Stimulated activated CD8-positive, alpha-beta memory T cell treated with anti-CD3 and anti-CD28 coated beads, Interleukin-12 subunit alpha, Interleukin-12 subunit beta, amount 100 ng/mL, for 24 hours (primary cell): ENCODE data around the gene RAB40C.
A peak's percentile ranks its signal among the peaks of the same experiment; 100 is the strongest.

Experiments
- DNase-seq: peaks from one replicate; pipeline ENCODE4 v3.0.0-alpha.2; 2020; ENCODE audit errors: extremely low read depth

Gene RAB40C

DNA sequence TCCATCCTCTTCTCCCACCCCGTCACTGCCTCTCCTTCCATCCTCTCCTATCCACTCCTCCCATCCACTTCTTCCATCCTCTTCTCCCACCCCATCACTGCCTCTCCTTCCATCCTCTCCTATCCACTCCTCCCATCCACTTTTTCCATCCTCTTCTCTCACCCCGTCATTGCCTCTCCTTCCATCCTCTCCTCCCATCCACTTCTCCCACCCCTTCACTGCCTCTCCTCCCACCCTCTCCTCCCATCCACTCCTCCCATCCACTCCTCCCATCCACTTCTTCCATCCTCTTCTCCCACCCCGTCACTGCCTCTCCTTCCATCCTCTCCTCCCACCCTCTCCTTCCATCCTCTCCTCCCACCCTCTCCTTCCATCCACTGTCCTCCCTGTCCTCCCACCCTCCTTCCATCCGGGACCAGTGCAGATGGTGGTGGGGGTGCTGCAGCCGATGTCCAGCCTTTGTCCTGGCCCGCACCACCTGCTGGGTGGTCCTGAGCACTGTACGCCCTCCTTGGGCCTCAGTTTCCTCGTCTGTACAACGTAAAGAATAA is 42.0 kb downstream of the RAB40C start:
- no peak for DNase-seq

DNA sequence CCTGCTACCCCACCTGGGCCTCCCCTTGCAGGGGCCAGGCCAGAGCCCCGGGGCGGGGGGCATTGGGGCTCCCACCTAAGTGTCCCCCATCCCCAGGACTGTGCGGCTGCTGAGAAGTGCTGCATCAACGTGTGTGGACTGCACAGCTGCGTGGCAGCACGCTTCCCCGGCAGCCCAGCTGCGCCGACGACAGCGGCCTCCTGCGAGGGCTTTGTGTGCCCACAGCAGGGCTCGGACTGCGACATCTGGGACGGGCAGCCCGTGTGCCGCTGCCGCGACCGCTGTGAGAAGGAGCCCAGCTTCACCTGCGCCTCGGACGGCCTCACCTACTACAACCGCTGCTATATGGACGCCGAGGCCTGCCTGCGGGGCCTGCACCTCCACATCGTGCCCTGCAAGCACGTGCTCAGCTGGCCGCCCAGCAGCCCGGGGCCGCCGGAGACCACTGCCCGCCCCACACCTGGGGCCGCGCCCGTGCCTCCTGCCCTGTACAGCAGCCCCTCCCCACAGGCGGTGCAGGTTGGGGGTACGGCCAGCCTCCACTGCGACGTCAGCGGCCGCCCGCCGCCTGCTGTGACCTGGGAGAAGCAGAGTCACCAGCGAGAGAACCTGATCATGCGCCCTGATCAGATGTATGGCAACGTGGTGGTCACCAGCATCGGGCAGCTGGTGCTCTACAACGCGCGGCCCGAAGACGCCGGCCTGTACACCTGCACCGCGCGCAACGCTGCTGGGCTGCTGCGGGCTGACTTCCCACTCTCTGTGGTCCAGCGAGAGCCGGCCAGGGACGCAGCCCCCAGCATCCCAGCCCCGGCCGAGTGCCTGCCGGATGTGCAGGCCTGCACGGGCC is 42.8 kb downstream of the RAB40C start:
- DNase-seq: no peak

DNA sequence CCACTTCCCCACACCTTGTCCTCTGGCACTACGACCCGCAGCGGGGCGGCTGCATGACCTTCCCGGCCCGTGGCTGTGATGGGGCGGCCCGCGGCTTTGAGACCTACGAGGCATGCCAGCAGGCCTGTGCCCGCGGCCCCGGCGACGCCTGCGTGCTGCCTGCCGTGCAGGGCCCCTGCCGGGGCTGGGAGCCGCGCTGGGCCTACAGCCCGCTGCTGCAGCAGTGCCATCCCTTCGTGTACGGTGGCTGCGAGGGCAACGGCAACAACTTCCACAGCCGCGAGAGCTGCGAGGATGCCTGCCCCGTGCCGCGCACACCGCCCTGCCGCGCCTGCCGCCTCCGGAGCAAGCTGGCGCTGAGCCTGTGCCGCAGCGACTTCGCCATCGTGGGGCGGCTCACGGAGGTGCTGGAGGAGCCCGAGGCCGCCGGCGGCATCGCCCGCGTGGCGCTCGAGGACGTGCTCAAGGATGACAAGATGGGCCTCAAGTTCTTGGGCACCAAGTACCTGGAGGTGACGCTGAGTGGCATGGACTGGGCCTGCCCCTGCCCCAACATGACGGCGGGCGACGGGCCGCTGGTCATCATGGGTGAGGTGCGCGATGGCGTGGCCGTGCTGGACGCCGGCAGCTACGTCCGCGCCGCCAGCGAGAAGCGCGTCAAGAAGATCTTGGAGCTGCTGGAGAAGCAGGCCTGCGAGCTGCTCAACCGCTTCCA is 43.6 kb downstream of the RAB40C start:
- no peak for DNase-seq

DNA sequence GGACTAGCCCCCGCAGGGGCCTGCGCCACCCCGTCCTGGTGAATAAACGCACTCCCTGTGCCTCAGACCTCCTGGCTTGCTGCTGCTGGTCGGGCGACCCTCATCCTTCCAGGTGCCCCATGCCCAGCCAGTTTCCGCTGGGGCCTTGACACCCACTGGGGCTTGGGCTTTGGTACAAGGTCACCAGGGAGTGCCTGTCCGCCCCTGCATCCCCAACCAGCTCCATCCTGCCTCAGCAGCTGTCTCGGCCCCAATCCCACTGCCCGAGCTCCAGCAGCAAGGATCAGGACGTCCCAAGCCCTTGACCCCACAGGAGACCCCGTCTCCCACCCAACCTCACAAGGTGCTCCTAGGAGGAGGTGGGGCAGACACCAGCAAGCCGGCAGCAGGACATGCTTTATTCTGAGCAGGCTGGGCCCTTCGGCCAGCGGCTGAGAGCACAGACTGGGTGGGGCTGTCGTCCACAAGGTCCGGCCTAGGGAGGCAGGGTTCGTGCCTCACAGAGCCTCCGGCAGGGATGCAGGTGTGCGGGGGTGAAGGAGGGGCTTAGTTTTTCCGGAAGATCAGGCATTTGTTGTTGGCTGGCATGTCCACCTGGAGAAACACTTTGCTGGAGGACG is 44.3 kb downstream of the RAB40C start:
- no peak for DNase-seq

DNA sequence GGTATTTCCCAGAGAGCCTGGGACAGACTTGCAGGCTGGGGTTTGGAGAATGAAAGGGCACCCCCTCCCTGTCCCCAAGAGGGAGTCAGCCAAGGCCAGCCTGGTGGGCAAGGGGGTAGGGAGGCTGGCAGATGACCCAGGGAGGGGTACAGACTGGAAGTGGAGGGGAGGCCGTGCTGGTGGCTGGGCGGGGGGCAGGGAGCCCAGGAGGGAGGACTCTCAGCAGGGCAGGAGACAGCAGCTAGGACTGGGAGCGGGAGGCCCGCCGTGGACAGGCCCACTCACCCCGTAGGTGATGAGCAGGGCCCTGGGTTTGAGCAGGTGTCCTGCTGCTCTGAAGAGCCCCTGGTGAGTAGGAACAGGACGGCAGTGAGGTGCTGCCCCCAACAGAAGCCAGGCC is 45.1 kb downstream of the RAB40C start:
- DNase-seq: no peak

DNA sequence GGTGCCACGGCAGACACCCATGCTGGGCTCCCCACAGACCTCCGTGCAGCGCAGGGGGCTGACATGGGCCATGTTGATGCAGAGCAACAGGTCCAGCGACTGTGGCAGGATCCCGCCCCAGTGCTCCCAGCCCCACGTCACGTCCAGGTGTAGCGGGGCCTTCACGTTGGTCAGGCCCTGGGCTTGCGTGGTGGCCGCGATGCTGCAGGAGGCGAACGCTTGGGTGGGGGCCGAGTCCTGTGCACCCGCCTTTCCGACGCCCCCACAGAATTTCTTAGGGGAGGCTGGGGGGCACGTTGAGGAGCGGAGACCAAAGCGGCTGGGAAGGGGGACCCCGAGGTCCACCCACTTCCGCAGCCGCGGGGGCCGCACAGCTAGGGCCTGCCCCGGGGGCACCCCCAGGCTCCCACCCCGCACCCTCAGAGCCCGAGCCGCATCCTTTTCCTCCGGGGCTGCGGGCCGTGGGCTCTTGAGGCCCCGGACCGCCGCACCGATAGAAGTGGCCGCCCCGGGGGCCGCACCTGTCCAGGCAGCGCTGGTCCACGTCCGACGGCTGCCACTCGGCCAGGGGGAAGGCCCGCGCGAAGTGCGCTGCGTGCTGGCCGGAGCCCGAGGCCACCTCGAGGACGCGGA is 45.8 kb downstream of the RAB40C start:
- no peak for DNase-seq

DNA sequence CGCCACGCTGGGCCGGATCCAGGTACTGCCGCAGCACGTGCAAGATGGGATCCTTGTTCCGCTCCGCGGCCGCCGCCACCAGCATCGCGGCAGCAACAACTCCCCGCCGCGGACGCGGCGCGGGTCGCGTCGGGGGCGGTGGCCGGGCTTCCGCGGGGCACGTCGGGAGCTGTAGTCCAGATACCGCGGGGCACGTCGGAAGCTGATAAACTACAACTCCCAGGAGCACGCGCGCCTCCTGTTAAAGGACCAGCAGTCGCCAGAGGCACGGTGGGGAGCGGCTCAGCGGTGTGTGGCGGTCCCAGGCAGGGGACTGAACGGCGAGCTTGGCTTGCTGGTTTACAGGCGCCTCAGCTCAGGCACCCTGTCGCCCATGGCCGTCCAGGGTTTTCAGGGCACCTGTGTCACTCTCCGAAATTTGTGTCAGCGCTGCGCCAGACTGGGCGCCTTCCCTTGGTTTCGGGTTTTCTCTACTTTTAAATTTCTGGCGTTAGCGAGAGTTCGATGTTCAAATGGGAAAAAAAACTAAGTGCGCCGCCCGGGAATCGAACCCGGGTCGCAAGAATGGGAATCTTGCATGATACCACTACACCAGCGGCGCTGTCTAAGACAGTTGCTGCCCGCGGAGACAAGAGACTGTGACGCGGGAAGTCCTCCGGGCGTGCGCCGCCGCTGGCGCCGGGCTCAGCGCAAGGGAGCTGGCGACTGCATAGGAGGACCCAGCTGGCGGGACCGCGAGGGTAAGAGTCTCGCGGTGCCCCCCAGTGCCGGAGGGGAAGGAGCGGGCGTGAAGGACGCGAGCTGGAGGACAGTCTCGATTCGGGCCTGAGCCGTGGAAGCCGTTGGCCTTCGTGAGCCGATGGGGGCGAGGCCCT is 46.6 kb downstream of the RAB40C start, which contains the start of gene METTL26:
Gene METTL26, minus strand, starts transcription at position 100 of the 875 bp plus-strand sequence. Its CDS starts 15 bp downstream, at position 85.
- DNase-seq: peak; percentile 80

DNA sequence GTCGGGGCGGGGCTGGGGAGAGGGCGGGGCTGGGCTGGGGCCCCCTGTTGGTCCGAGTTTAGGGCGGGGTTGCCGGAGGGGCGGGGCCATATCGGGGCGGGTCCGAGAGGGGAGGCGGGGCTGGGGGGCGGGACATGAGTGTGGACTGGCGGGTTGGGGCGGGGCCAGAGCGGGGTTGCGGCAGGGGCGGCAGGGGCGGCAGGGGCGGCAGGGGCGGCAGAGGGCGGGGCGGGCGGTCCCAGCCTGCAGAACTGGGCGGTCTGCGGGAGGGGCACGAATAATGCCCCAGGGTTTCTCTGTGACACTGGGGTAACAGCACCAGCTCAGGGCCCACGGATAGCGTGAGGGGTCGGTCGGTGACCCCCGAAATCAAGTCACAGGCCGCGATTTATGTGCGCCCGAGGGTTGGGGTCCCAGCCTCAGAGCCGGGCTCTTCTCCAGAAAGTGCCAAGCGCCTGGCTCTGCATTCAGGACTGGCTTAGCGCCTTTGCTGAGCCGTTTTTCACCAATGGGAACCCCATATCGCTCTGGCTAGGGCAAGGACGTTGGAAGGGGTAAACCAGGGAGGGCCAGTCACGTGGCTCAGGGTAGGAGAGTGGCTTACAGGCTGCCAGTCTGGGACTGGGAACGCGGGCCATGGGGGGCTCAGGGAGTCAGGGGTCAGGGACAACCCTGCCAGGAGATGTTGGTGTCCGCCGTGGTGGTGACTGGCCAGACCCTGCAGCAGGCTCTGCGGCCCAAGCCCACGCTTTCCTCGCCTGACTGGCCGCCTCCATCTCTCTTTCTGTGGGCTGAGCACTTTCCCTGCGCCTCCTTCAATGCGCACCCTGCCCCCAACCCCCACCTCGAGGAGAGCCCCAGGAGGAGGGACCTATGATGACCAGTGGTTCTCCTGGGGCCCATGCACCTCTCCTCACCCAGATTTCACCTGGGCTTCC is 47.5 kb downstream of the RAB40C start:
- peak; percentile 74 for DNase-seq

DNA sequence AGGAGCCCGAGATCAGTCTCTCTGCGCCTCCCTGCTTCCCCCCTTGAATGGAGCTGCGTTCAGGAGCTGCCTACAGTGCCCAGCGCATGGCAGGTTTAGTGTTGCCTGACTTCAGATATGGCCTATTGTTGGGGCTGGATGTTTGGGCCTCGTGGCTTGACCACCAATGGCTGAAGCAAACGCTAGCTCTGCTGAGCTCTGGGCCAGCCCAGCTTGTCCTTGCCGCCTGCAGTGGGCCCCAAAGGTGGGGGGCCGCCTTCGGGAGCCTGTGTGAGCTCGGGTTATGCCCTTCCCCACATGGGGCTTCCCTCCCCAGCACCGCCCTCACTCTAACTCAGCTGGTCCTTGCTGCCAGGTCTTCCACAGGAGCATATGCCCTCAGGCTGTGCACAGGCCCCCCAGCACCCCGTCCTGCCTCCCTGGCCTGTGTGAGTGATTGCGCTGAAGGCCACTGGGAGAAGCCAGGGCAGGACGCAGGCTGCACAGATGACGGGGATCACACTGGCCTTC is 48.2 kb downstream of the RAB40C start:
- no peak for DNase-seq

DNA sequence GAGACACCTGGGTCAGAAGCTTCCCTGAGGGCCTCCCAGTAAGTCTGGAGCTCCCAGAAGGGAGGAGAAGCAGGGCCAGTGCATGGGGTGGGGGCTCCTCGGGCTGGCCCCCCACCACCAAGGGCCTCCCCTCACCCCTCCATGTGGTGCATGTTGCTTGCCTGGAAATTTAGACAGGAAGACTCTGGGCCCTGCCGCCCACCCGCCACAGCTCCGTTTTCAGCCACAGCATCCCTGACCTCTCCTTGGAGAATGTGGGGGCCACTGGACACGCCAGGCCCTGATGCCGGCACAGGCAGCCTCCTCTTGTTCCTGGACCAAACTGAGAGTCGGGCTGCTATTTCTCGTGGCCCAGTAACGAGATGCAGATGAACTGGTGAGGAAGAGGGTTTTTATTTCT is 49.0 kb downstream of the RAB40C start:
- DNase-seq: no peak

DNA sequence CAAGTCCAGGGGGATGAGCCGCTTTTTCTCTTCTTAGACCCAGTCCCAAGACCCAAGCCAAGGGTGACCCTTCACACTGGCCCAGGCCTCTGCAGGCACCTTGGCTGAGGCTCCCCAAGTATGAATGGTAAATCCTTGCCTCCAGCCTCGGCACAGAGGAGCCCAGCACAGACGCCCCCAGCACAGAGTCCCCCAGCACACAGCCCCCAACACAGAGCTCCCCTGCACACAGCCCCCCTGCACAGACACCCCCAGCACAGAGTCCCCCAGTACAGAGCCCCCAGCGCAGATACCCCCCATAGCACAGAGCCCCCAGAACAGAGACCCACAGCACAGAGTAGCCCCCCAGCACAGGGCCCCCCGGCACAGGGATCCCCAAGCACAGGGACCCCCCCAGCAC is 50.7 kb downstream of the RAB40C start:
- no peak for DNase-seq

DNA sequence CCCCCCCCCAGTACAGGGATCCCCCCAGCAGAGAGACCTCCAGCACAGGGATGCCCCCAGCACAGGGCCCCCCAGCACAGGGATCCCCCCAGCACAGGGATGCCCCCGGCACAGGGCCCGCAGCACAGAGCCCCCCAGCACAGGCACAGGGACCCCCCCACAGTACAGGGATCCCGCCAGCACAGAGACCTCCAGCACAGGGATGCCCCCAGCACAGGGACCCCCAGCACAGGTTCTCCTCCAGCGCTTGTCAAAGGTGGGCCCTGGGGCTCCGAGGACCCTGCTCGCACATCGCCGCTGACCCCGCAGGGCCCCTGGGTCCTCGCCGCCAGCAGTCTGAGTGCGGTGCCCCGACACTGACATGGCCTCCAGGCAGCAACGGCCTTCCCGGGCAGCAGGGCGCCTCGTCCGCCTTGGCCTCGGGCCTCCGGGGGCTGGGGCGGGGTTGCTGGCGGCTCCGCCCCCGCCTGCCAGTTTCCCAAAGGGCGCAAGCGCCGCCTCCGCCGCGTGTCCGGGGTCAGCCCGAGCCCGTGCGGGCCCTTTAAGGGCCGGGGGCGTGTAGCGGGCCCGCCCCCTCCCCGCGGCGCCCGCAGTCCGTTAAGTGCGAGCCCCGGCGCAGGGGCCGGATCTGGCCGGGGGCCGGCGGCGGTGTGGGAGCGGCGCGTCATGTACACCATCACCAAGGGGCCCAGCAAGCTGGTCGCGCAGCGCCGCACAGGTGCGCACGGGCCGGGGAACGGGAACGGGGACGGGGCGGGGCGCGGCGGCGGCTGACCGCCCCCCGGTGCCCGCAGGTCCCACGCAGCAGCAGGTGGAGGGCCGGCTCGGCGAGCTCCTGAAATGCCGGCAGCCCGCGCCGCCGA is 51.7 kb downstream of the RAB40C start, which contains the start of gene MCRIP2:
Gene MCRIP2, plus strand, starts transcription at position 503 of the 863 bp plus-strand sequence. Its CDS starts 164 bp downstream, at position 667.
- peak; percentile 52 for DNase-seq

DNA sequence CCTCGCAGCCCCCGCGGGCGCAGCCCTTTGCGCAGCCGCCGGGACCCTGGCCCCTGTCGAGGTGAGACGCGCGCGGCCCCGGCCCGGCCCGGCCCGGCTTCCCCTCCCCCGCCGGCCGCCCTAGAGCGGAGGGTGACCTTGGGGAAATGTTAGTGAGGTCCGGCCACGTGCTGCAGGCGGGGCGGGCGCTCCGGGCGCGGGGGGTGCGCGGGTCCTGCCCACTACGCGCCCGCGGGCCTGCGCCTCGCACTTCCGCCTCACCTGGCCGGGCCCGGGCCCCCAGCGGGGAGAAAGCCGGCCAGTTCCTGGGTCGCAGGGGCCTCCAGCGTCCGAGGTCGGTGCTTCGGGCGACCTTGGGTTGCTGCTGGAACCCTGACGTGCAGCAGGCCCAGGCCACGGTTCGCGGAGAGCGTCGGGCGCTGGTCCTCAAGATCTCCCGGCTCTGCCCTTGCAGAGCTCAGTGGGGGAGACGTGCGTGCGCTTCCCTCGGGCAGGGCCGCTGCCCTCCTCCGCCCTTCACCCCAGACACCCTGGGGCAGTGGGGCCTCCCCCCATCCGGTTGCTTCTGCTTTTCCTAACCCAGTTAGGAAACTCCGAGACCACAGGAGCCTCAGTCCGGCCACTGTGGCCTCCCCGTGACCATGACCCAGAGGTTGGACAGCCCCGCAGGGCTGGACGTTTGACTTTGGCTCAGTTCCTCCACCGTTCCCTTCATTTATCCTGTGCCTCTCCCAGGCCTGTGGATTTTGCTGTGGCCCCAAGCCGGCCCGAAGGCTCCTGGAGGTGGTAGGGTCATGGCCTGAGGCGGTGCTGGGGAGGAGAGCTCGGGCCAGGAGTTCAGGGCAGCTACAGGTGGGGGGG is 52.6 kb downstream of the RAB40C start:
- no peak for DNase-seq

DNA sequence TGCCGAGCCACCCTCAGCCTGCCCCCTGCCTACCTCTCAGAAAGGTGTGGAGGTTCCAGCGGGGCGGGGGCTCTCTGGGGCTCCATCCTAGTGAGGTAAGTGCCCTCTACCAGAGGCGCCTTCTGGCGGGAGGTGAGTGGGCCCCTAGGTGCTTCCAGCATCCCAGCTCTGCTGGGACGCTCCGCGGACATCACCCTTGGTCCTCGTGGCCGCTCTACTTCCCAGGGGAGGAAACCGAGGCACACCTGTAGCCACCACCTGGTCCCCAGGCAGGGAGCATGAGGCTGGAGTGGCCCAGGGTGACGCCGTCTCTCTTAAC is 53.1 kb downstream of the RAB40C start:
- no peak for DNase-seq

DNA sequence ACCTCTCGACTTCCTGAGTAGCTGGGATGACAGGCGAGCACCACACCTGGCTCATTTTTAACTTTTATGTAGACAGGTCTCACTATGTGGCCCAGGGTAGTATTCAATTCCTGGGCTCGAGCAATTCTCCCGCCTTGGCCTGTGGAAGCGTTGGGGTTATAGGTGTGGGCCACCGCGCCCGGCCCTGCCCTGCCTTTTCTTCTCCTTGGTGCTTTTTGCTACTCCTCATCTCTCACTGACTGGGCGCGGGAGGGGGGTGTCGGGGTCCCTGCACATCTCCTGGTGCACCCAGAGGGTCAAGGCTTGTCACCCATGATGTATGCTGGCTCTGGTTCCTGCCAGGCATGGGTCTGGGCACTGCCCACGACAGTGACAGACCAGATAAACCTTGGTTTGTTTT is 54.7 kb downstream of the RAB40C start:
- DNase-seq: no peak

DNA sequence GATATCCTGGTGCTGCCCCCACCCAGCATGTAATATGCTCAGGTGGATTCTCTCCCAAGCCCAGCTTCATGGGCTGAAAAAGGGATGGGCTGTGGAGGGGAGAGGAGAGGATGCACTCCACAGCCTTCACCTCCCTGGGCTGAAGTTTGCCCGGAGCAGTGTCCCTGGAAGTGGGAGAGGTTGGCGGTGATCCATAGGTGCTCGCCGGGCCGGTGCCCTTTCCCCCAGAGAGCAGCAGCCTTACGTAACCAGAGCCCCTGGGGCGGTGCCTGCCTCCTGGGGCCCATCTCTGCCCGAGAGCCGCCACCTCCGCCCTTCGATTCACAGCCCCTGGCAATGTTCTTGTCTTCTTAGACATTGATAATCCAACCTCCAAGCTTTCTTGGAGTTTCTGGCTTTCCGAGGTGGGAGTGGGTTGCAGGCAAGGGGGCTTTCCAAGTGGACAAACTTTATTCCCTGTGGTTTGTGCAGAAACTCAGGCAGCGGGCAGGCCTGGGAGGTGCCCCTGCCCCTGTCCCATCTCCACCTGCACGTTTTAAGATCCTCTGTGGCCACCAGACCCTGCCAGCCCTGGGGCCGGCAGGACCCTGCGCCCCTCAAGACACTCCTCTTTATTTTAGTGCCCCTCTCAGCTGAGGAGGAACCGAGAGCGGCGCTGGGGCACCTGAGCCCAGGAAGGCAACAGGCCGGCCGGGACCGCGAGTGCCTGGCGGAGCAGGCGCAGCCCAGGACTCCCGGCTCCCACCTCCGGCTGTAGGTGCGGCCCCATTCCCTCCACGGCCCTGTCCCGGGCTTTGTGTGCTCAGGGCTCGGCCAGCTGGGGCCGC is 56.2 kb downstream of the RAB40C start:
- no peak for DNase-seq
